Measurements from ENCODE around the gene CNTNAP3B. TPM values are rescaled to one million over a fixed set of nuclear protein-coding genes. Genes with fewer than 3 reads are reported as not detected.
"Not testable (repeated sequence)": the region's sequence is repeated elsewhere in the genome, so short reads cannot be mapped to it uniquely, and the experiment has no call there.

CNTNAP3B gene
- polyA plus RNA-seq, 3 donors, result not detected

DNA sequence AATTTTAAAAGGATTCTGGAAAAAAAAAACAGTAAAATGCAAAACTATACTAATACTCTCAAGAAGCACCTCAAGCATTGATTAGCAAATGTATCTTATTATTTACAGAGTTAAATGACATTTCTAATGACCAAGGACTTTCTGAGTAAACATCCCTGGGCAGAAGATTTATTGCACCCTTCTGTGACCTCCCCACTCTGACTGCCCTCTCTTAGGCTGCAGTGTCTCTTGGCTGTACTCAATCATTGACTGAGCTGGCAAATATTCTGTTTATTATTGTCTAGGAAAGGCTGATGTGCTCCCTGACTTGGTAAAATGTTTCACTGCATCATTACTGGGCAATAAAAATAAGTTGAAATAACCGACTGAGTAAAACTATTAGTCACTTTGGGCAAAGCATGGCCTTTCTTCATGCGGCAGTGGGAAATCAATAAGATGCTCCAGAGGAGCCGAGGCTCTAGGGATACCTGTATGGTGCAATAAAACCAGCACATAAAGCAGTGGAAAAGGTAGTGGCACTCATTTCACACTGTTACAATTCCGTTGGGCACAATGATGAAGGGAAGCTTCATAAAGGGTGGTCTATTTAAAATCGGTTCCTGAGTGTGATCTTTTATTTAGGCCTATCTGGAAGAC, 151.1 kb downstream of the CNTNAP3B start:
- H3K9me3 ChIP-seq (replicated peaks in 1 of 2; ENCODE audit: control insufficient read depth in 1 of 2, insufficient read depth in 1 of 2, low read length in 2 of 2); DNase-seq; H3K79me2 ChIP-seq (ENCODE audit: insufficient read depth, low read length); H3K27me3 ChIP-seq (ENCODE audit: control insufficient read depth in 2 of 2, insufficient read depth in 2 of 2, low read length in 2 of 2); H4K20me1 ChIP-seq (ENCODE audit: insufficient read depth, low read length); H3K9ac ChIP-seq (ENCODE audit: insufficient read depth, low read length, poor library complexity, severe bottlenecking); H3K36me3 Mint-ChIP-seq; H3K27ac Mint-ChIP-seq; H3K27me3 Mint-ChIP-seq (ENCODE audit: low read depth in 3 of 3); H3K4me2 ChIP-seq (replicated peaks; ENCODE audit: extremely low read depth, low read length, poor library complexity, severe bottlenecking); H3K27ac ChIP-seq (ENCODE audit: low read depth in 1 of 2, low read length in 2 of 2); H3K9me3 Mint-ChIP-seq; H3K4me3 Mint-ChIP-seq; H3K4me1 Mint-ChIP-seq; H3K4me1 ChIP-seq (ENCODE audit: control insufficient read depth in 1 of 2, insufficient read depth in 2 of 2, low read length in 2 of 2); H2AFZ ChIP-seq (ENCODE audit: insufficient read depth, low read depth, low read length, poor library complexity, severe bottlenecking); intact Hi-C loops (cut with micrococcal nuclease); H3K36me3 ChIP-seq (replicated peaks in 1 of 2; ENCODE audit: control insufficient read depth in 1 of 2, insufficient read depth in 2 of 2, low read length in 2 of 2); H3K4me3 ChIP-seq (replicated peaks in 1 of 3; ENCODE audit: low read depth in 2 of 3, low read length in 3 of 3): not testable (repeated sequence)
- no CpG with 5 or more reads among the region's 5 CpGs for WGBS (ENCODE audit: insufficient coverage)

DNA sequence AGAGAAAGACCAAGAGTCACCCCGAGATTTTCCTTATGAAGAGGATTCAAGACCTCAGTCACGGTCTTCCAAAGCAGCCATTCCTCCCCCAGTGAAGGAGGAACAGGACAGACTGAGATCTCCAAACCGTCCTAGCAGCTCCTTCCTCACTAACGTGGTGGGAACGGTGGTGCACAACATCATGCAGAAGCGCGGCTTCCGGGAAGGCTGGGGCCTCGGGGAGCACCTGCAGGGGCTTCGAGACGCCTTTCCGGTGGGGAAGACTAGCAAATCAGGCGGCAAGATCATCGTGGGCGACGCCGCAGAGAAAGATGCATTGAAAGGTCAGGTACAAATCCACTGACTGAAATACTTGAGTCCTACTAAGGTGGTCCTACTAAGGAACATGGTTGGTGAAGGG, 154.3 kb downstream of the CNTNAP3B start:
- H3K4me3 Mint-ChIP-seq; H3K27ac Mint-ChIP-seq; H3K36me3 Mint-ChIP-seq; H3K4me2 ChIP-seq (replicated peaks; ENCODE audit: extremely low read depth, low read length, poor library complexity, severe bottlenecking); H3K9ac ChIP-seq (ENCODE audit: insufficient read depth, low read length, poor library complexity, severe bottlenecking); H3K79me2 ChIP-seq (ENCODE audit: insufficient read depth, low read length); H3K27ac ChIP-seq (ENCODE audit: low read depth in 1 of 2, low read length in 2 of 2); DNase-seq; H3K4me1 ChIP-seq (ENCODE audit: control insufficient read depth in 1 of 2, insufficient read depth in 2 of 2, low read length in 2 of 2); H2AFZ ChIP-seq (ENCODE audit: insufficient read depth, low read depth, low read length, poor library complexity, severe bottlenecking); H3K36me3 ChIP-seq (replicated peaks in 1 of 2; ENCODE audit: control insufficient read depth in 1 of 2, insufficient read depth in 2 of 2, low read length in 2 of 2); H3K4me1 Mint-ChIP-seq; intact Hi-C loops (cut with micrococcal nuclease); H3K27me3 ChIP-seq (ENCODE audit: control insufficient read depth in 2 of 2, insufficient read depth in 2 of 2, low read length in 2 of 2); H3K27me3 Mint-ChIP-seq (ENCODE audit: low read depth in 3 of 3); H3K4me3 ChIP-seq (replicated peaks in 1 of 3; ENCODE audit: low read depth in 2 of 3, low read length in 3 of 3); H4K20me1 ChIP-seq (ENCODE audit: insufficient read depth, low read length); H3K9me3 Mint-ChIP-seq; H3K9me3 ChIP-seq (replicated peaks in 1 of 2; ENCODE audit: control insufficient read depth in 1 of 2, insufficient read depth in 1 of 2, low read length in 2 of 2): not testable (repeated sequence)
- whole genome bisulfite sequencing (ENCODE audit: insufficient coverage), result 80% methylated on average over 2 of the region's 17 CpGs

DNA sequence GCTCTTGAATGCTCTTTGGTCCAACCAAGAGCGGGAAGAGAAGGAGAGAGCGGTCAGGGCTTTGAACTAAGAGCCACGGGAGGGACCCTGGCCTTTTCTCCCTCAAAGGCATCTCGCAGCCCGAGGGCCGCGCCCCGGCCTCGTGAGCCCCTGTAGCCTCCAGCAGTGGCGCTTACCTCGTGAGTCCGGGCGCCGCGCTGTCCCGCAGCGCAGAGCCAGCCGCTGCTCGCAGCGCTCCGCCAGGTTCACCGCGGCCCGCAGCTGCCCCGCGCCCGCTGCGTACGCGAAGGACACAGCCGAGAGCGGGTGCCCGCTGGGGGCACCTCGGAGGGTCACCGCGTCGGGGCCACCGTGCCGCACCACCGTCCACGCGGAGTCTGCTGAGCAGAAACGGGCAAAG, 176.2 kb downstream of the CNTNAP3B start:
- H3K27me3 Mint-ChIP-seq (ENCODE audit: low read depth in 3 of 3); H3K4me3 ChIP-seq (replicated peaks in 1 of 3; ENCODE audit: low read depth in 2 of 3, low read length in 3 of 3); H3K36me3 Mint-ChIP-seq; H4K20me1 ChIP-seq (ENCODE audit: insufficient read depth, low read length); H3K4me1 Mint-ChIP-seq; H2AFZ ChIP-seq (ENCODE audit: insufficient read depth, low read depth, low read length, poor library complexity, severe bottlenecking); H3K4me1 ChIP-seq (ENCODE audit: control insufficient read depth in 1 of 2, insufficient read depth in 2 of 2, low read length in 2 of 2); intact Hi-C loops (cut with micrococcal nuclease); DNase-seq; H3K4me2 ChIP-seq (replicated peaks; ENCODE audit: extremely low read depth, low read length, poor library complexity, severe bottlenecking); H3K36me3 ChIP-seq (replicated peaks in 1 of 2; ENCODE audit: control insufficient read depth in 1 of 2, insufficient read depth in 2 of 2, low read length in 2 of 2); H3K79me2 ChIP-seq (ENCODE audit: insufficient read depth, low read length); H3K27me3 ChIP-seq (ENCODE audit: control insufficient read depth in 2 of 2, insufficient read depth in 2 of 2, low read length in 2 of 2); H3K9ac ChIP-seq (ENCODE audit: insufficient read depth, low read length, poor library complexity, severe bottlenecking); H3K4me3 Mint-ChIP-seq; H3K27ac ChIP-seq (ENCODE audit: low read depth in 1 of 2, low read length in 2 of 2); H3K9me3 Mint-ChIP-seq; H3K27ac Mint-ChIP-seq; H3K9me3 ChIP-seq (replicated peaks in 1 of 2; ENCODE audit: control insufficient read depth in 1 of 2, insufficient read depth in 1 of 2, low read length in 2 of 2): not testable (repeated sequence)
- 27% methylated on average over 40 of the region's 43 CpGs for WGBS (ENCODE audit: insufficient coverage)

DNA sequence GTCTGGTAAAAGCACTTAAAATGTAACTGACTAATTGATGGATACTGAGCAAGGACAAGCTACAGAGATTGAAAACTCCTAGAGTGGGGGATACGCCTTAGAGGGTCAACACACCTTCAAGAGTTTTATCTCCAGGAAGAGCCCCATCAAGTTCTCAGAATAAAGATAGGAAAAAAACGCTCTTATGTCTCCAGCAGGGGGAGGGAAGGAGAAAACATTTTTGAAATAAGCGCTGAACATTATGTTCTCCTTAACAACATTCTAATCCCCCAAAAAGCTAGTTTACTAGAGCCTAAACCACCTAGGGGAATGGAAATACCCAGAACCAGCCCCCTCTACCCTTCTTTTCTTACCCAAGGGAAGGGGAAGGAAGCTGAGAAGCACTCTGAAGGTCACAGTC, 187.5 kb downstream of the CNTNAP3B start:
- not testable (repeated sequence) for H3K9me3 ChIP-seq (replicated peaks in 1 of 2; ENCODE audit: control insufficient read depth in 1 of 2, insufficient read depth in 1 of 2, low read length in 2 of 2); H3K27ac Mint-ChIP-seq
- WGBS (ENCODE audit: insufficient coverage), result no CpG with 5 or more reads among the region's 3 CpGs

More for the DNA sequence above, 187.5 kb downstream of the CNTNAP3B start:
- H3K79me2 ChIP-seq (ENCODE audit: insufficient read depth, low read length); H3K4me2 ChIP-seq (replicated peaks; ENCODE audit: extremely low read depth, low read length, poor library complexity, severe bottlenecking); H3K9ac ChIP-seq (ENCODE audit: insufficient read depth, low read length, poor library complexity, severe bottlenecking); H3K4me3 ChIP-seq (replicated peaks in 1 of 3; ENCODE audit: low read depth in 2 of 3, low read length in 3 of 3); H3K4me1 ChIP-seq (ENCODE audit: control insufficient read depth in 1 of 2, insufficient read depth in 2 of 2, low read length in 2 of 2); H3K4me3 Mint-ChIP-seq; H3K27me3 Mint-ChIP-seq (ENCODE audit: low read depth in 3 of 3); H2AFZ ChIP-seq (ENCODE audit: insufficient read depth, low read depth, low read length, poor library complexity, severe bottlenecking); intact Hi-C loops (cut with micrococcal nuclease); H4K20me1 ChIP-seq (ENCODE audit: insufficient read depth, low read length); H3K36me3 Mint-ChIP-seq; H3K4me1 Mint-ChIP-seq; H3K27ac ChIP-seq (ENCODE audit: low read depth in 1 of 2, low read length in 2 of 2); H3K36me3 ChIP-seq (replicated peaks in 1 of 2; ENCODE audit: control insufficient read depth in 1 of 2, insufficient read depth in 2 of 2, low read length in 2 of 2); H3K27me3 ChIP-seq (ENCODE audit: control insufficient read depth in 2 of 2, insufficient read depth in 2 of 2, low read length in 2 of 2); H3K9me3 Mint-ChIP-seq; DNase-seq: not testable (repeated sequence)

Data from CD14-positive monocyte (primary cell).